ENCODE results near the gene PDE4D.

DNA sequence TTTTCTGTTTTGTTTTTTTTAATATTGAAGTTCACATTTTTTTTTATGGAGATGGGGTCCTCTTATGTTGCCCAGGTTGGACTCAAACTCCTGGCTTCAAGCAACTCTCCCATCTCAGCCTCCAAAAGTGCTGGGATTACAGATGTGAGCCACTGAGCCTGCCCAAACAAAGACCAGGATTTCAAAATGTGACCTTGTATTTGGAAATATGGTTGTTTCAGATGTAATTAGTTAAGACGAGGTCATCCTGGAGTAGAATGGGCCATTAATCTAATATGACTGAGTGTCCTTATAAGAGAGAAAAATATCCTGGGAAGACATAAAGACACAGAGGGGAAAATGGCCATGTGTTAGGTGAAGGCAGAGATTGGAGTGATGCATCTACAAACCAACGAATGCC is 970.2 kb downstream of the PDE4D start:
- TF ChIP-seq, protein P1, sequence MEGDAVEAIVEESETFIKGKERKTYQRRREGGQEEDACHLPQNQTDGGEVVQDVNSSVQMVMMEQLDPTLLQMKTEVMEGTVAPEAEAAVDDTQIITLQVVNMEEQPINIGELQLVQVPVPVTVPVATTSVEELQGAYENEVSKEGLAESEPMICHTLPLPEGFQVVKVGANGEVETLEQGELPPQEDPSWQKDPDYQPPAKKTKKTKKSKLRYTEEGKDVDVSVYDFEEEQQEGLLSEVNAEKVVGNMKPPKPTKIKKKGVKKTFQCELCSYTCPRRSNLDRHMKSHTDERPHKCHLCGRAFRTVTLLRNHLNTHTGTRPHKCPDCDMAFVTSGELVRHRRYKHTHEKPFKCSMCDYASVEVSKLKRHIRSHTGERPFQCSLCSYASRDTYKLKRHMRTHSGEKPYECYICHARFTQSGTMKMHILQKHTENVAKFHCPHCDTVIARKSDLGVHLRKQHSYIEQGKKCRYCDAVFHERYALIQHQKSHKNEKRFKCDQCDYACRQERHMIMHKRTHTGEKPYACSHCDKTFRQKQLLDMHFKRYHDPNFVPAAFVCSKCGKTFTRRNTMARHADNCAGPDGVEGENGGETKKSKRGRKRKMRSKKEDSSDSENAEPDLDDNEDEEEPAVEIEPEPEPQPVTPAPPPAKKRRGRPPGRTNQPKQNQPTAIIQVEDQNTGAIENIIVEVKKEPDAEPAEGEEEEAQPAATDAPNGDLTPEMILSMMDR (IDR thresholded peaks at IDR 0.05), result no peak
- no peak for TF ChIP-seq POLR2A (IDR thresholded peaks at IDR 0.05)
